Skin of body (tissue), 1 donor: ENCODE results near the gene CARD11. TPM values are rescaled to one million over a fixed set of nuclear protein-coding genes. Genes with fewer than 3 reads are reported as not detected.

Experiments used
- total RNA-seq: library from RNA; depleted of rRNA; stranded (reverse); fragments of >200 nt; gene quantifications from one replicate; pipeline ENCODE4 v1.2.3, GENCODE V29; 2014

Gene CARD11
- total RNA-seq, 1 donor from 2014 or later = 0.59 TPM

Other genes starting within 250 kb of the CARD11 start
- 10.8 TPM for gene GNA12, start 199.6 kb downstream of the CARD11 start, total RNA-seq